A673 (cell line): ENCODE results near the gene ARF4. TPM values are rescaled to one million over a fixed set of nuclear protein-coding genes. Genes with fewer than 3 reads are reported as not detected.

ENCODE experiments used
- BruUV-seq: library from RNA; stranded (reverse); fragments of 400-500 nt; replicated peaks from 2 replicates; lab custom pipeline; 2021; lab: Mats Ljungman, UMichigan
- CTCF ChIA-PET: fragments of 300-600 bp; sonication (Branson Sonifier 250); formaldehyde crosslinking; loops from one replicate; lab custom pipeline; 2022; ENCODE audit warnings: antibody characterized with exemption; lab: Charles Lee
- POLR2A ChIA-PET: fragments of 300-600 bp; sonication (Branson Sonifier 250); formaldehyde crosslinking; loops from one replicate; lab custom pipeline; 2022; ENCODE audit warnings: antibody characterized with exemption; ENCODE audit not compliant: low non-redundant PET; lab: Charles Lee
- DNase-seq: peaks from one replicate; pipeline ENCODE4 v3.0.0-alpha.2; 2015; ENCODE audit warnings: low spot score
- H3K27ac ChIP-seq: fragments of 200-600 bp; sonication (generic); 2 replicates; pipeline ENCODE4 v1.5.1; 2016; ENCODE audit warnings: mixed run types, low read depth, mild to moderate bottlenecking, mixed read lengths, antibody characterized with exemption, low read length; ENCODE audit not compliant: poor library complexity, severe bottlenecking
- H3K27me3 ChIP-seq: fragments of 200-600 bp; sonication (generic); replicated peaks from 2 replicates; pipeline ENCODE4 v1.6.1; 2017; ENCODE audit warnings: mixed run types, low read depth, mild to moderate bottlenecking, mixed read lengths, antibody characterized with exemption, low read length; ENCODE audit not compliant: insufficient read depth, poor library complexity
- H3K36me3 ChIP-seq: fragments of 200-600 bp; sonication (generic); 2 replicates; pipeline ENCODE4 v1.6.1; 2016; ENCODE audit warnings: mixed run types, mild to moderate bottlenecking, mixed read lengths, antibody characterized with exemption, low read length; ENCODE audit not compliant: insufficient read depth, poor library complexity, severe bottlenecking
- H3K4me1 ChIP-seq: fragments of 200-600 bp; sonication (generic); 2 replicates; pipeline ENCODE4 v1.6.1; 2017; ENCODE audit warnings: mixed run types, mild to moderate bottlenecking, mixed read lengths, antibody characterized with exemption, low read length; ENCODE audit not compliant: insufficient read depth, poor library complexity, severe bottlenecking
- H3K4me3 ChIP-seq: fragments of 200-600 bp; sonication (generic); 2 replicates; pipeline ENCODE4 v1.5.1; 2016; ENCODE audit warnings: low read depth, mixed run types, mild to moderate bottlenecking, mixed read lengths, low read length; ENCODE audit not compliant: poor library complexity, severe bottlenecking
- H3K9me3 ChIP-seq: fragments of 200-600 bp; sonication (generic); 2 replicates; pipeline ENCODE4 v1.6.1; 2016; ENCODE audit warnings: mixed run types, low read depth, mild to moderate bottlenecking, mixed read lengths, antibody characterized with exemption, low read length; ENCODE audit not compliant: poor library complexity, severe bottlenecking
- CTCF ChIP-seq: fragments of 300-800, 200-600 bp; sonication (generic); conservative IDR thresholded peaks from 2 replicates; pipeline ENCODE4 v1.5.1; 2017; ENCODE audit warnings: low read depth, mild to moderate bottlenecking, antibody characterized with exemption, low read length, moderate library complexity, mixed read lengths
- EZH2 ChIP-seq: fragments of 200-600 bp; sonication (generic); IDR thresholded peaks from 2 replicates; pipeline ENCODE4 v1.6.1; 2017; ENCODE audit warnings: borderline replicate concordance, low read depth, mild to moderate bottlenecking, mixed read lengths, antibody characterized with exemption, low read length; ENCODE audit not compliant: poor library complexity, severe bottlenecking
- intact Hi-C: fragments of 100-400 bp; cut with micrococcal nuclease; formaldehyde crosslinking; loops from one replicate; pipeline ENCODE4 v1.10.0; 2022; ENCODE audit not compliant: unreplicated experiment
- total RNA-seq: library from RNA; stranded (reverse); gene quantifications from 2 replicates; pipeline ENCODE4 v1.2.3, GENCODE V29; 2021

The ARF4 gene
- total RNA-seq, 1 experiment from 2014 or later = 82.2 TPM

- Histone ChIP-seq H3K27ac (no peak overlapping the region), H3K36me3 (no peaks in the 10 kb centered on the region), H3K27me3 (no peaks in the 10 kb centered on the region), H3K4me1 (no peaks in the 10 kb centered on the region), H3K4me3 (no peak overlapping the region), H3K9me3 (no peaks in the 10 kb centered on the region)
- intact Hi-C loops = no loop called here
- ChIA-PET CTCF (no interaction called here), POLR2A (no interaction called here)
- no TSS peak for BruUV-seq
- TF ChIP-seq EZH2 (no peak), CTCF (no peak)
- DNase-seq = no peak
These were observed 8.5 kb upstream of the ARF4 start for GRCh38 chr3:57605683-57606082.

GRCh38 chr3:57604971-57605370, 7.8 kb upstream of the ARF4 start:
- DNase-seq = no peak
- POLR2A ChIA-PET = no interaction called here
- Histone ChIP-seq H3K4me3 (no peak overlapping the region), H3K27ac (no peak overlapping the region), H3K4me1 (no peaks in the 10 kb centered on the region), H3K36me3 (no peaks in the 10 kb centered on the region), H3K9me3 (no peaks in the 10 kb centered on the region), H3K27me3 (no peaks in the 10 kb centered on the region)
- intact Hi-C loops = no loop called here
- no TSS peak for BruUV-seq
- TF ChIP-seq CTCF (no peak), EZH2 (no peak)
- CTCF ChIA-PET = no interaction called here

GRCh38 chr3:57600195-57600594, 3.1 kb upstream of the ARF4 start:
- ChIA-PET POLR2A (no interaction called here), CTCF (no interaction called here)
- Histone ChIP-seq H3K36me3 (no peaks in the 10 kb centered on the region), H3K27me3 (no peaks in the 10 kb centered on the region), H3K9me3 (no peaks in the 10 kb centered on the region), H3K4me1 (no peaks in the 10 kb centered on the region), H3K27ac (no peak overlapping the region), H3K4me3 (no peak overlapping the region)
- DNase-seq = no peak
- TF ChIP-seq EZH2 = no peak
- TF ChIP-seq CTCF = no peak
- BruUV-seq = no TSS peak
- intact Hi-C loops = no loop called here
